ENCODE measurements around the gene GALNT11.

DNA sequence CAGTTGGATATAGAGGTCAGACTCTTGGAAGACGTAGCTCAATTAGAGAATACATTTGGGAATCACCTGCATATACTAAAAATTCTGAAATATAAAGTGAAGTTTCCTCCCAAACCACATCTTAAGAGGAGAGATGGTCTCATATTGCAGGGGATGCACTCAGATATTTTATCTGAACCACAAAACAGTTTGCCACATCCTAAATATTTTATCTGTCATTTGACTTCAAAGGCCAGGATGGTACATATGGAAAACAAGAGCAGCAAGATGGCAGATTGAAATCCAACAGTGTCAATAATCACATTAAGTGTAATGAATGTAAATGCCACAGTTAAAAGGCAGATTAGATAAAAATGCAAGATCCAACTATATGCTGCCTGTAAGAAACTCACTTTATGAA lies 97.1 kb downstream of the GALNT11 start:
- TF ChIP-seq, protein P1, sequence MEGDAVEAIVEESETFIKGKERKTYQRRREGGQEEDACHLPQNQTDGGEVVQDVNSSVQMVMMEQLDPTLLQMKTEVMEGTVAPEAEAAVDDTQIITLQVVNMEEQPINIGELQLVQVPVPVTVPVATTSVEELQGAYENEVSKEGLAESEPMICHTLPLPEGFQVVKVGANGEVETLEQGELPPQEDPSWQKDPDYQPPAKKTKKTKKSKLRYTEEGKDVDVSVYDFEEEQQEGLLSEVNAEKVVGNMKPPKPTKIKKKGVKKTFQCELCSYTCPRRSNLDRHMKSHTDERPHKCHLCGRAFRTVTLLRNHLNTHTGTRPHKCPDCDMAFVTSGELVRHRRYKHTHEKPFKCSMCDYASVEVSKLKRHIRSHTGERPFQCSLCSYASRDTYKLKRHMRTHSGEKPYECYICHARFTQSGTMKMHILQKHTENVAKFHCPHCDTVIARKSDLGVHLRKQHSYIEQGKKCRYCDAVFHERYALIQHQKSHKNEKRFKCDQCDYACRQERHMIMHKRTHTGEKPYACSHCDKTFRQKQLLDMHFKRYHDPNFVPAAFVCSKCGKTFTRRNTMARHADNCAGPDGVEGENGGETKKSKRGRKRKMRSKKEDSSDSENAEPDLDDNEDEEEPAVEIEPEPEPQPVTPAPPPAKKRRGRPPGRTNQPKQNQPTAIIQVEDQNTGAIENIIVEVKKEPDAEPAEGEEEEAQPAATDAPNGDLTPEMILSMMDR (IDR thresholded peaks at IDR 0.05): no peak
- no peak for TF ChIP-seq ZFX (IDR thresholded peaks at IDR 0.05; ENCODE audit: borderline replicate concordance)

Measured in 22Rv1 (cell line).